Ascending aorta (tissue), 2 donors: Measurements from ENCODE around the gene NUP214. TPM values are rescaled to one million over a fixed set of nuclear protein-coding genes. Genes with fewer than 3 reads are reported as not detected.
"Not testable (repeated sequence)": the region's sequence is repeated elsewhere in the genome, so short reads cannot be mapped to it uniquely, and the experiment has no call there.

Source experiments
- DNase-seq, 2 donors: peaks; one replicate each; pipeline ENCODE4 v3.0.0-alpha.2; 2019; ENCODE audit warnings: low spot score in 2 of 2
- H3K27ac ChIP-seq, 2 donors: fragments of 200-600 bp; sonication (generic); one replicate each; pipeline ENCODE4 v1.5.1; 2016 to 2017; ENCODE audit warnings: mild to moderate bottlenecking in 1 of 2
- H3K27me3 ChIP-seq: fragments of 200-600 bp; sonication (generic); one replicate; pipeline ENCODE4 v1.5.1; 2017
- H3K36me3 ChIP-seq, 2 donors: fragments of 200-600 bp; sonication (generic); one replicate each; pipeline ENCODE4 v1.5.1; 2016
- H3K4me1 ChIP-seq, 2 donors: fragments of 200-600 bp; sonication (generic); one replicate each; pipeline ENCODE4 v1.5.1; 2016 to 2017; ENCODE audit warnings: mild to moderate bottlenecking in 1 of 2
- H3K4me3 ChIP-seq, 2 donors: fragments of 200-600 bp; sonication (generic); one replicate each; pipeline ENCODE4 v1.5.1; 2016 to 2017; ENCODE audit warnings: mild to moderate bottlenecking in 1 of 2
- H3K9me3 ChIP-seq, 2 donors: fragments of 200-600 bp; sonication (generic); one replicate each; pipeline ENCODE4 v1.5.1; 2016
- CTCF ChIP-seq, 3 experiments: fragments of 200-600 bp in 2 of 3; fragments of 450-650 bp in 1 of 3; sonication (generic) in 2 of 3; IDR thresholded peaks; one replicate each; pipeline ENCODE4 v1.5.1; 2016 to 2019; ENCODE audit warnings: antibody characterized with exemption in 3 of 3, mild to moderate bottlenecking in 1 of 3, moderate library complexity in 1 of 3
- intact Hi-C: fragments of 100-400 bp; cut with DNase I; formaldehyde crosslinking; loops from one replicate; pipeline ENCODE4 v1.15.1; 2023
- total RNA-seq: library from RNA; depleted of rRNA; stranded (reverse); fragments of >200 nt; gene quantifications from one replicate; pipeline ENCODE4 v1.1.0, GENCODE V29; 2016

Gene NUP214
- total RNA-seq, 1 donor from 2014 or later: 234 TPM

- intact Hi-C loops: no loop called here
- peaks cover 0 to 5% of the 10 kb centered on the region in 2 donors for H3K36me3 ChIP-seq
- no peak overlapping the region for H3K4me3 ChIP-seq
- DNase-seq: no peak
- no peaks in the 10 kb centered on the region for H3K4me1 ChIP-seq
- H3K27me3 ChIP-seq: no peaks in the 10 kb centered on the region
- TF ChIP-seq CTCF (IDR thresholded peaks at IDR 0.05): no peak
- no peak overlapping the region for H3K27ac ChIP-seq
- no peaks in the 10 kb centered on the region for H3K9me3 ChIP-seq
These were observed 135.5 kb downstream of the NUP214 start for GRCh38 chr9:131260751-131261452.

DNA sequence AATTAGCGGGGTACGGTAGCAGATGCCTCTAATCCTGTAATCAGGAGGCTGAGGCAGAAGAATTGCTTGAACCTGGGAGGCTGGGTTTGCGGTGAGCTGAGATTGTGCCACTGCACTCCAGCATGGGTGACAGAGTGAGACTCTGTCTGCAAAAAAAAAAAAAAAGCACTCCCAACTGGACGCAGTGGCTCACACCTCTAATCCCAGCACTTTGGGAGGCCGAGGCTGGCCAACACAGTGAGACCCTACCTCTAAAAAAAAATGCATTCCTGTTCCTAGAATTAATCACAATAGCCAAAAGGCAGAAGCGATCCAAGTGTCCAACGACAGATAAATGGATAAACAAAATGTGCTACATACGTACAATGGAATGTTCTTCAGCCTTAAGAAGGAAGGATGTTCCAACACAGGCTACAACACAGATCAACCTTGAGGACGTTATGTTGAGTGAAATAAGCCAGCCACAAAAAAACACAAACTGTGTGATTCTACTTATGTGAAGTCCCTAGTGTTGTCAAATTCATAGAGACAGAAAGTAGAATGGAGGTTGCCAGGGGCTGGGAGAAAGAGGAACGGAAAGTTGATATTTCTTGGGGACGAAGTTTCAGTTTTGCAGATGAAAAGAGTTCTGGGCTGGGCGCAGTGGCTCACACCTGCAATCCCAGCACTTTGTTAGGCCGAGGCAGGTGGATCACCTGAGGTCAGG, 137.1 kb downstream of the NUP214 start:
- no peaks in the 10 kb centered on the region for H3K9me3 ChIP-seq

DNA sequence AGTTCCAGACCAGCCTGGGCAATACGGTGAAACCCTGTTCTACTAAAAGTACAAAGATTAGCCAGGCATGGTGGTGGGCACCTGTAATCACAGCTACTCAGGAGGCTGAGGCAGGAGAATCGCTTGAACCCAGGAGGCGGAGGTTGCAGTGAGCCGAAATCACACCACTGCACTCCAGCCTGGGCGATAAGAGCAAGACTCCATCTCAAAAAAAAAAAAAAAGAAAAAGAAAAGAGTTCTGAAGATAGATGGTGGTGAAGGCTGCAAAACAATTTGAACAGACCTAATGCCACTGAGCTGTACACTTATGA, 137.6 kb downstream of the NUP214 start:
- H3K27ac ChIP-seq, intact Hi-C loops, DNase-seq, H3K4me3 ChIP-seq, H3K9me3 ChIP-seq, H3K27me3 ChIP-seq, H3K4me1 ChIP-seq, H3K36me3 ChIP-seq: not testable (repeated sequence)

More for the DNA sequence above, 137.1 kb downstream of the NUP214 start:
- DNase-seq: no peak
- TF ChIP-seq CTCF (IDR thresholded peaks at IDR 0.05): no peak
- peaks cover 0 to 5% of the 10 kb centered on the region in 2 donors for H3K36me3 ChIP-seq
- intact Hi-C loops: no loop called here
- H3K4me1 ChIP-seq: no peaks in the 10 kb centered on the region
- no peak overlapping the region for H3K27ac ChIP-seq
- no peak overlapping the region for H3K4me3 ChIP-seq
- H3K27me3 ChIP-seq: no peaks in the 10 kb centered on the region

- DNase-seq: no peak
- intact Hi-C loops: no loop called here
- Histone ChIP-seq H3K9me3 (no peaks in the 10 kb centered on the region), H3K36me3 (peaks cover 0 to 5% of the 10 kb centered on the region in 2 donors), H3K27me3 (no peaks in the 10 kb centered on the region), H3K27ac (no peak overlapping the region), H3K4me1 (no peaks in the 10 kb centered on the region), H3K4me3 (no peak overlapping the region)
- TF ChIP-seq CTCF (IDR thresholded peaks at IDR 0.05): no peak
These were observed 138.3 kb downstream of the NUP214 start for GRCh38 chr9:131263701-131264100.

GRCh38 chr9:131264231-131264630, 138.8 kb downstream of the NUP214 start:
- intact Hi-C loops: no loop called here
- Histone ChIP-seq H3K4me1 (no peaks in the 10 kb centered on the region), H3K36me3 (peaks cover 0 to 5% of the 10 kb centered on the region in 2 donors), H3K27ac (no peak overlapping the region), H3K27me3 (no peaks in the 10 kb centered on the region), H3K4me3 (no peak overlapping the region), H3K9me3 (no peaks in the 10 kb centered on the region)
- no peak for DNase-seq
- TF ChIP-seq CTCF (IDR thresholded peaks at IDR 0.05): no peak
